GM12878 (cell line): Measurements from ENCODE around the gene CLEC2B.

Source experiments
- BCL11A ChIP-seq: IDR thresholded peaks from 2 replicates; pipeline ENCODE4 v1.6.1; 2011; ENCODE audit warnings: low read depth, low read length
- CTCF ChIP-seq, 3 experiments: IDR thresholded peaks in 2 of 3; conservative IDR thresholded peaks in 1 of 3; 2 replicates each; pipeline ENCODE4 v1.5.1; 2011; ENCODE audit warnings: low read depth in 3 of 3, low read length in 3 of 3, mild to moderate bottlenecking in 3 of 3, control low read depth in 2 of 3, moderate library complexity in 2 of 3, inconsistent platforms in 1 of 3, mixed read lengths in 1 of 3; ENCODE audit not compliant: control insufficient read depth in 2 of 3, insufficient read depth in 1 of 3; ENCODE audit errors: extremely low read depth in 1 of 3
- EGR1 ChIP-seq, 2 experiments: IDR thresholded peaks; 1 replicate in 1 of 2; 2 replicates in 1 of 2; pipeline ENCODE4 v1.6.1; 2011 to 2012; ENCODE audit warnings: low read depth in 2 of 2, low read length in 2 of 2, borderline replicate concordance in 1 of 2, mild to moderate bottlenecking in 1 of 2, moderate library complexity in 1 of 2
- ELK1 ChIP-seq: IDR thresholded peaks from 2 replicates; pipeline ENCODE4 v1.6.1; 2012; ENCODE audit warnings: low read depth, low read length, improper control_type of control experiment
- MTA2 ChIP-seq: fragments of 450-650 bp; IDR thresholded peaks from 2 replicates; pipeline ENCODE4 v1.6.1; 2016; ENCODE audit warnings: low read depth, mild to moderate bottlenecking, moderate library complexity
- PRDM15 ChIP-seq: fragments of 450-650 bp; formaldehyde crosslinking; IDR thresholded peaks from 2 replicates; pipeline ENCODE4 v1.4.0; 2020; ENCODE audit warnings: mild to moderate bottlenecking, moderate library complexity
- TCF12 ChIP-seq: IDR thresholded peaks from 2 replicates; pipeline ENCODE4 v1.6.1; 2011; ENCODE audit warnings: low read depth, mild to moderate bottlenecking, low read length
- YY1 ChIP-seq: IDR thresholded peaks from 2 replicates; pipeline ENCODE4 v1.6.1; 2011; ENCODE audit warnings: low read depth, mild to moderate bottlenecking, low read length
- ZBTB11 ChIP-seq: fragments of 450-650 bp; formaldehyde crosslinking; IDR thresholded peaks from 2 replicates; pipeline ENCODE4 v1.5.0; 2022; ENCODE audit warnings: mild to moderate bottlenecking, missing genetic modification characterization

GRCh38 chr12:9867531-9867930, 1.6 kb downstream of the CLEC2B start:
- TF ChIP-seq MTA2 = no peak
- no peak for TF ChIP-seq ELK1
- no peak for TF ChIP-seq PRDM15 (CRISPR knock-in tag)
- no peak for TF ChIP-seq BCL11A
- no peak for TF ChIP-seq EGR1 (IDR thresholded peaks at IDR 0.05; ENCODE audit: borderline replicate concordance in 1 of 2, low read depth in 2 of 2, low read length in 2 of 2)
- no peak for TF ChIP-seq CTCF (IDR thresholded peaks at IDR 0.05 in 2 of 3, conservative IDR thresholded peaks at IDR 0.05 in 1 of 3; ENCODE audit: control insufficient read depth in 2 of 3, extremely low read depth in 1 of 3, insufficient read depth in 1 of 3, low read depth in 3 of 3, low read length in 3 of 3)
- no peak for TF ChIP-seq YY1
- no peak for TF ChIP-seq TCF12
- no peak for TF ChIP-seq ZBTB11
